Fibroblast of lung (primary cell): ENCODE results near the gene GPR84. TPM values are rescaled to one million over a fixed set of nuclear protein-coding genes. Genes with fewer than 3 reads are reported as not detected.
A peak's percentile ranks its signal among the peaks of the same experiment; 100 is the strongest.

Experiments used
- DNase-seq, 2 donors: peaks; one replicate each; pipeline versions ENCODE4 v3.0.0 to v3.0.0-alpha.2; 2010; ENCODE audit warnings: low read depth in 2 of 2
- H2AFZ ChIP-seq: 2 replicates; pipeline ENCODE4 v1.5.1; 2012; ENCODE audit warnings: low read length, control low read depth, inconsistent platforms
- H3K27ac ChIP-seq: 2 replicates; pipeline ENCODE4 v1.5.1; 2011; ENCODE audit warnings: low read length, control low read depth; ENCODE audit not compliant: insufficient read depth
- H3K27me3 ChIP-seq: 2 replicates; pipeline ENCODE4 v1.5.1; 2011; ENCODE audit warnings: mild to moderate bottlenecking, low read length; ENCODE audit not compliant: control insufficient read depth, insufficient read depth
- H3K36me3 ChIP-seq: 2 replicates; pipeline ENCODE4 v1.5.1; 2011; ENCODE audit warnings: low read length; ENCODE audit not compliant: control insufficient read depth, insufficient read depth
- H3K4me1 ChIP-seq: 2 replicates; pipeline ENCODE4 v1.5.1; 2011; ENCODE audit warnings: low read length; ENCODE audit not compliant: control insufficient read depth, insufficient read depth; ENCODE audit errors: extremely low read depth
- H3K4me2 ChIP-seq: 2 replicates; pipeline ENCODE4 v1.5.1; 2011; ENCODE audit warnings: low read length, control low read depth; ENCODE audit not compliant: insufficient read depth; ENCODE audit errors: extremely low read depth
- H3K4me3 ChIP-seq, 4 experiments: fragments of 200-600 bp in 1 of 4; sonication (generic) in 1 of 4; replicated peaks in 1 of 4; 2 replicates each; pipeline ENCODE4 v1.5.1; 2011 to 2016; ENCODE audit warnings: low read length in 4 of 4, low read depth in 3 of 4, mild to moderate bottlenecking in 3 of 4, control low read depth in 2 of 4, inconsistent platforms in 1 of 4, mixed read lengths in 1 of 4; ENCODE audit not compliant: insufficient read depth in 1 of 4; ENCODE audit errors: control extremely low read depth in 1 of 4
- H3K79me2 ChIP-seq: 2 replicates; pipeline ENCODE4 v1.5.1; 2012; ENCODE audit warnings: mild to moderate bottlenecking, low read length, inconsistent platforms; ENCODE audit not compliant: control insufficient read depth, insufficient read depth
- H3K9ac ChIP-seq: 2 replicates; pipeline ENCODE4 v1.5.1; 2011; ENCODE audit warnings: mild to moderate bottlenecking, low read length, control low read depth; ENCODE audit not compliant: insufficient read depth
- H3K9me3 ChIP-seq: 2 replicates; pipeline ENCODE4 v1.5.1; 2012; ENCODE audit warnings: low read depth, low read length; ENCODE audit not compliant: control insufficient read depth, insufficient read depth
- H4K20me1 ChIP-seq: 2 replicates; pipeline ENCODE4 v1.5.1; 2011; ENCODE audit warnings: low read length; ENCODE audit not compliant: control insufficient read depth, insufficient read depth; ENCODE audit errors: extremely low read depth
- CTCF ChIP-seq, 2 donors: IDR thresholded peaks in 1 of 2; conservative IDR thresholded peaks in 1 of 2; 1 replicate in 1 of 2; 2 replicates in 1 of 2; pipeline ENCODE4 v1.5.1; 2011 to 2012; ENCODE audit warnings: low read length in 2 of 2, control low read depth in 1 of 2, inconsistent platforms in 1 of 2, low read depth in 1 of 2, mild to moderate bottlenecking in 1 of 2
- EZH2 ChIP-seq: IDR thresholded peaks from 2 replicates; pipeline ENCODE4 v1.5.1; 2012; ENCODE audit warnings: low read length, control low read depth, mild to moderate bottlenecking; ENCODE audit errors: missing control alignments
- polyA plus RNA-seq, 2 donors: library from polyadenylated mRNA; depleted of rRNA in 1 of 2; stranded (reverse) in 1 of 2; unstranded in 1 of 2; fragments of >200 nt; gene quantifications; 2 replicates each; pipeline ENCODE4 v1.2.1, GENCODE V29; 2011 to 2012; ENCODE audit warnings: missing spikeins in 1 of 2
- total RNA-seq: library from RNA; depleted of rRNA; stranded (reverse); fragments of >200 nt; gene quantifications from 2 replicates; pipeline ENCODE4 v1.2.1, GENCODE V29; 2014

GPR84 gene
- total and polyA plus RNA-seq, 2 donors (not counting 1 experiment from before 2014, with no cell fraction given), result 0.03 TPM; not detected in 1

DNA sequence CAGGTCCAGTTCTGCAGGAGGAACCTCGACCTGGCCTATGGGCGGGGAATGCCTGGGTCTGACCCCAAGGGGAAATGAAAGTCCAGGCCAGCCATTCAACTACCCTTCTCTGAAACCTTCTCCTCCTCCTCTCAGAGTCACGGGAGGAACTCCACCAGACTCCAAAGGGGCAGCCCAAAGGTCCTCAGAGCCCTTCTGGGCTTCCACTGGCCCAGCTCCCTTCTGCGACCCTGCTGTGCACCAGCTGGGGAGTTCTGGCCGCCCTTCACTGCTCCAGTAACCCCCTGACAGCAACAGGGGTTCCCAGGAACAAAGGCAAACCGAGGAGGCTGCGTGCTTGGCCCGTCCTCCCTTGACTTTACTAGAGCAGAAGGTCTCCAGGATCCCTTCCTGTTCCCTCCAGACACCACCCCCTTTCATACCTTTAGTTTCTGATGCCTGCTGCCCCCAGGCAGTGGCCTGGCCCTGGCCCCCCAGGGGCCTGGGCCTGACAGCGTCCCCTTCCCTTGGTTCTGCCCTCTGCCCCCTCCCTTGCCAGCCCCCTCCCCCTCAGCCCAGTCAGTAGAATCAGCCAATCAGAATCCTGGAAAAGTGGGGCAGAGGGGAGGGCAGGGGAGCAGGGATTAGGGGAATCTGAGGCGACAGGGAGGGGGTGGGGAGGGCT, 21.1 kb upstream of the GPR84 start:
- Histone ChIP-seq H3K27me3 (no peaks in the 10 kb centered on the region), H3K9me3 (no peaks in the 10 kb centered on the region), H3K9ac (no peak overlapping the region), H3K79me2 (no peaks in the 10 kb centered on the region), H4K20me1 (no peaks in the 10 kb centered on the region), H3K4me1 (peaks cover 5% of the 10 kb centered on the region), H3K4me3 (no peak overlapping the region), H3K4me2 (no peak overlapping the region), H3K36me3 (no peaks in the 10 kb centered on the region), H3K27ac (no peak overlapping the region), H2AFZ (no peak overlapping the region)
- TF ChIP-seq EZH2 (no peak), CTCF (conservative IDR thresholded peaks at IDR 0.05 in 1 of 2, IDR thresholded peaks at IDR 0.05 in 1 of 2; ENCODE audit: low read depth in 1 of 2, low read length in 2 of 2) (no peak)
- DNase-seq, result no peak

- no peaks in the 10 kb centered on the region for H3K9me3 ChIP-seq
- no peaks in the 10 kb centered on the region for H4K20me1 ChIP-seq
- H3K36me3 ChIP-seq, result no peaks in the 10 kb centered on the region
- H3K27me3 ChIP-seq, result no peaks in the 10 kb centered on the region
- no peak for TF ChIP-seq EZH2
- no peak for TF ChIP-seq CTCF (conservative IDR thresholded peaks at IDR 0.05 in 1 of 2, IDR thresholded peaks at IDR 0.05 in 1 of 2; ENCODE audit: low read depth in 1 of 2, low read length in 2 of 2)
- no peak within 1 kb of the TSS for H2AFZ ChIP-seq
- no peaks in the 10 kb centered on the region for H3K79me2 ChIP-seq
- no peak within 1 kb of the TSS for H3K4me2 ChIP-seq
- no peak for DNase-seq
- peaks cover 5% of the 10 kb centered on the region for H3K4me1 ChIP-seq
- H3K27ac ChIP-seq, result peak within 1 kb of the TSS; percentile 78
- H3K9ac ChIP-seq, result no peak within 1 kb of the TSS
- H3K4me3 ChIP-seq, result no peak within 1 kb of the TSS
Measured at GRCh38 chr12:54384591-54385041, 20.3 kb upstream of the GPR84 start, which contains the start of gene ZNF385A. Gene ZNF385A, minus strand, starts transcription at chr12:54384733. Its CDS starts 219 bp downstream, at chr12:54384514.

GRCh38 chr12:54383041-54383609, 18.8 kb upstream of the GPR84 start:
- Histone ChIP-seq H3K36me3 (no peaks in the 10 kb centered on the region), H3K27ac (peak overlapping the region; percentile 78), H3K27me3 (no peaks in the 10 kb centered on the region), H3K4me3 (no peak overlapping the region), H2AFZ (no peak overlapping the region), H3K4me2 (no peak overlapping the region), H4K20me1 (no peaks in the 10 kb centered on the region), H3K79me2 (no peaks in the 10 kb centered on the region), H3K4me1 (peaks cover 9% of the 10 kb centered on the region), H3K9me3 (no peaks in the 10 kb centered on the region), H3K9ac (no peak overlapping the region)
- peak; percentile 82 to 88 for DNase-seq
- TF ChIP-seq CTCF (conservative IDR thresholded peaks at IDR 0.05 in 1 of 2, IDR thresholded peaks at IDR 0.05 in 1 of 2; ENCODE audit: low read depth in 1 of 2, low read length in 2 of 2) (no peak), EZH2 (no peak)
